ENCODE data around the gene TM4SF1. TPM values are rescaled to one million over a fixed set of nuclear protein-coding genes. Genes with fewer than 3 reads are reported as not detected.
A peak's percentile ranks its signal among the peaks of the same experiment; 100 is the strongest.

TM4SF1 gene
- total and polyA plus RNA-seq, 2 donors (not counting 3 experiments of a cell fraction or from before 2014, with no cell fraction given): 559 to 1,407 TPM

GRCh38 chr3:149415484-149415883, 38.0 kb upstream of the TM4SF1 start:
- Histone ChIP-seq H2AFZ (ENCODE audit: low read depth, low read length) (no peak overlapping the region), H3K4me1 (ENCODE audit: control insufficient read depth, extremely low read depth, insufficient read depth, low read length) (peaks cover 13% of the 10 kb centered on the region), H3K79me2 (ENCODE audit: control insufficient read depth, insufficient read depth, low read length) (no peaks in the 10 kb centered on the region), H3K27ac (ENCODE audit: insufficient read depth, low read depth, low read length) (no peak overlapping the region), H3K9me3 (replicated peaks; ENCODE audit: control insufficient read depth, insufficient read depth, low read length) (no peaks in the 10 kb centered on the region), H3K9me1 (replicated peaks; ENCODE audit: control insufficient read depth, extremely low read depth, insufficient read depth, low read length) (no peaks in the 10 kb centered on the region), H3K36me3 (ENCODE audit: control insufficient read depth in 2 of 2, extremely low read depth in 1 of 2, insufficient read depth in 2 of 2, low read length in 2 of 2) (no peaks in the 10 kb centered on the region), H3K4me3 (replicated peaks in 1 of 3; ENCODE audit: insufficient read depth in 1 of 3, low read depth in 1 of 3, low read length in 3 of 3) (no peak overlapping the region), H3K4me2 (ENCODE audit: insufficient read depth, low read length) (no peak overlapping the region), H4K20me1 (replicated peaks; ENCODE audit: control insufficient read depth, extremely low read depth, insufficient read depth, low read length) (no peaks in the 10 kb centered on the region), H3K9ac (replicated peaks; ENCODE audit: extremely low read depth, insufficient read depth, low read length) (no peak overlapping the region), H3K27me3 (ENCODE audit: control insufficient read depth in 2 of 2, insufficient read depth in 2 of 2, low read length in 2 of 2) (no peaks in the 10 kb centered on the region)
- no TSS peak for BruUV-seq (replicated peaks)
- CTCF ChIA-PET: no interaction called here
- FAIRE-seq (no peak), DNase-seq (ENCODE audit: low read depth, low spot score) (peak; percentile 18)
- TF ChIP-seq GATA2 (IDR thresholded peaks at IDR 0.05; ENCODE audit: insufficient read depth, insufficient read length, low read depth, low read length) (peak; percentile 14), JUN (IDR thresholded peaks at IDR 0.05; ENCODE audit: borderline replicate concordance, insufficient read depth, insufficient read length, low read depth) (peak; percentile 27), MAX (IDR thresholded peaks at IDR 0.05; ENCODE audit: insufficient read depth, insufficient read length) (no peak), EZH2 (IDR thresholded peaks at IDR 0.05; ENCODE audit: borderline replicate concordance, low read depth, low read length, severe bottlenecking) (no peak), FOS (IDR thresholded peaks at IDR 0.05; ENCODE audit: borderline replicate concordance, insufficient read depth, low read length) (no peak), POLR2A (IDR thresholded peaks at IDR 0.05; ENCODE audit: low read depth, low read length) (no peak), POLR2AphosphoS5 (IDR thresholded peaks at IDR 0.05; ENCODE audit: insufficient read depth, low read depth, low read length) (no peak), CTCF (IDR thresholded peaks at IDR 0.05; ENCODE audit: extremely low read depth in 1 of 2, insufficient read depth in 1 of 2, low read depth in 1 of 2, low read length in 2 of 2) (no peak), MYC (IDR thresholded peaks at IDR 0.05; ENCODE audit: low read depth, low read length) (no peak)
- POLR2A ChIA-PET: no interaction called here
- intact Hi-C loops (cut with micrococcal nuclease): no loop called here
- dilution Hi-C loops (cut with MboI; ENCODE audit: extremely low pct_ligation_motif_present, low sequenced_read_pairs): no loop called here

Measured in endothelial cell of umbilical vein (primary cell).